A673 (cell line): ENCODE measurements around the gene RERE. TPM values are rescaled to one million over a fixed set of nuclear protein-coding genes. Genes with fewer than 3 reads are reported as not detected.

Source experiments
- BruUV-seq: library from RNA; stranded (reverse); fragments of 400-500 nt; replicated peaks from 2 replicates; lab custom pipeline; 2021; lab: Mats Ljungman, UMichigan
- CTCF ChIA-PET: fragments of 300-600 bp; sonication (Branson Sonifier 250); formaldehyde crosslinking; loops from one replicate; lab custom pipeline; 2022; ENCODE audit warnings: antibody characterized with exemption; lab: Charles Lee
- POLR2A ChIA-PET: fragments of 300-600 bp; sonication (Branson Sonifier 250); formaldehyde crosslinking; loops from one replicate; lab custom pipeline; 2022; ENCODE audit warnings: antibody characterized with exemption; ENCODE audit not compliant: low non-redundant PET; lab: Charles Lee
- DNase-seq: peaks from one replicate; pipeline ENCODE4 v3.0.0-alpha.2; 2015; ENCODE audit warnings: low spot score
- H3K27ac ChIP-seq: fragments of 200-600 bp; sonication (generic); 2 replicates; pipeline ENCODE4 v1.5.1; 2016; ENCODE audit warnings: mixed run types, low read depth, mild to moderate bottlenecking, mixed read lengths, antibody characterized with exemption, low read length; ENCODE audit not compliant: poor library complexity, severe bottlenecking
- H3K27me3 ChIP-seq: fragments of 200-600 bp; sonication (generic); replicated peaks from 2 replicates; pipeline ENCODE4 v1.6.1; 2017; ENCODE audit warnings: mixed run types, low read depth, mild to moderate bottlenecking, mixed read lengths, antibody characterized with exemption, low read length; ENCODE audit not compliant: insufficient read depth, poor library complexity
- H3K36me3 ChIP-seq: fragments of 200-600 bp; sonication (generic); 2 replicates; pipeline ENCODE4 v1.6.1; 2016; ENCODE audit warnings: mixed run types, mild to moderate bottlenecking, mixed read lengths, antibody characterized with exemption, low read length; ENCODE audit not compliant: insufficient read depth, poor library complexity, severe bottlenecking
- H3K4me1 ChIP-seq: fragments of 200-600 bp; sonication (generic); 2 replicates; pipeline ENCODE4 v1.6.1; 2017; ENCODE audit warnings: mixed run types, mild to moderate bottlenecking, mixed read lengths, antibody characterized with exemption, low read length; ENCODE audit not compliant: insufficient read depth, poor library complexity, severe bottlenecking
- H3K4me3 ChIP-seq: fragments of 200-600 bp; sonication (generic); 2 replicates; pipeline ENCODE4 v1.5.1; 2016; ENCODE audit warnings: low read depth, mixed run types, mild to moderate bottlenecking, mixed read lengths, low read length; ENCODE audit not compliant: poor library complexity, severe bottlenecking
- H3K9me3 ChIP-seq: fragments of 200-600 bp; sonication (generic); 2 replicates; pipeline ENCODE4 v1.6.1; 2016; ENCODE audit warnings: mixed run types, low read depth, mild to moderate bottlenecking, mixed read lengths, antibody characterized with exemption, low read length; ENCODE audit not compliant: poor library complexity, severe bottlenecking
- EZH2 ChIP-seq: fragments of 200-600 bp; sonication (generic); IDR thresholded peaks from 2 replicates; pipeline ENCODE4 v1.6.1; 2017; ENCODE audit warnings: borderline replicate concordance, low read depth, mild to moderate bottlenecking, mixed read lengths, antibody characterized with exemption, low read length; ENCODE audit not compliant: poor library complexity, severe bottlenecking
- intact Hi-C: fragments of 100-400 bp; cut with micrococcal nuclease; formaldehyde crosslinking; loops from one replicate; pipeline ENCODE4 v1.10.0; 2022; ENCODE audit not compliant: unreplicated experiment
- total RNA-seq: library from RNA; stranded (reverse); gene quantifications from 2 replicates; pipeline ENCODE4 v1.2.3, GENCODE V29; 2021
- TF ChIP-seq, protein P1 (sequence below): fragments of 300-800, 200-600 bp; sonication (generic); conservative IDR thresholded peaks from 2 replicates; pipeline ENCODE4 v1.5.1; 2017; ENCODE audit warnings: low read depth, mild to moderate bottlenecking, antibody characterized with exemption, low read length, moderate library complexity, mixed read lengths

The RERE gene
- total RNA-seq, 1 experiment from 2014 or later: 188 TPM

GRCh38 chr1:8474369-8474768, 343.1 kb downstream of the RERE start:
- Histone ChIP-seq H3K27ac (peak overlapping the region; percentile 8), H3K4me3 (no peak overlapping the region), H3K9me3 (no peaks in the 10 kb centered on the region), H3K4me1 (peaks cover 68% of the 10 kb centered on the region), H3K27me3 (no peaks in the 10 kb centered on the region), H3K36me3 (no peaks in the 10 kb centered on the region)
- TF ChIP-seq, protein P1, sequence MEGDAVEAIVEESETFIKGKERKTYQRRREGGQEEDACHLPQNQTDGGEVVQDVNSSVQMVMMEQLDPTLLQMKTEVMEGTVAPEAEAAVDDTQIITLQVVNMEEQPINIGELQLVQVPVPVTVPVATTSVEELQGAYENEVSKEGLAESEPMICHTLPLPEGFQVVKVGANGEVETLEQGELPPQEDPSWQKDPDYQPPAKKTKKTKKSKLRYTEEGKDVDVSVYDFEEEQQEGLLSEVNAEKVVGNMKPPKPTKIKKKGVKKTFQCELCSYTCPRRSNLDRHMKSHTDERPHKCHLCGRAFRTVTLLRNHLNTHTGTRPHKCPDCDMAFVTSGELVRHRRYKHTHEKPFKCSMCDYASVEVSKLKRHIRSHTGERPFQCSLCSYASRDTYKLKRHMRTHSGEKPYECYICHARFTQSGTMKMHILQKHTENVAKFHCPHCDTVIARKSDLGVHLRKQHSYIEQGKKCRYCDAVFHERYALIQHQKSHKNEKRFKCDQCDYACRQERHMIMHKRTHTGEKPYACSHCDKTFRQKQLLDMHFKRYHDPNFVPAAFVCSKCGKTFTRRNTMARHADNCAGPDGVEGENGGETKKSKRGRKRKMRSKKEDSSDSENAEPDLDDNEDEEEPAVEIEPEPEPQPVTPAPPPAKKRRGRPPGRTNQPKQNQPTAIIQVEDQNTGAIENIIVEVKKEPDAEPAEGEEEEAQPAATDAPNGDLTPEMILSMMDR: no peak
- no peak for TF ChIP-seq EZH2
- BruUV-seq: no TSS peak
- POLR2A ChIA-PET: no interaction called here
- CTCF ChIA-PET: no interaction called here
- peak; percentile 71 for DNase-seq
- intact Hi-C loops: no loop called here

- Histone ChIP-seq H3K9me3 (no peaks in the 10 kb centered on the region), H3K4me3 (no peak overlapping the region), H3K4me1 (peaks cover 68% of the 10 kb centered on the region), H3K27ac (no peak overlapping the region), H3K27me3 (no peaks in the 10 kb centered on the region), H3K36me3 (no peaks in the 10 kb centered on the region)
- ChIA-PET CTCF (no interaction called here), POLR2A (no interaction called here)
- no peak for DNase-seq
- intact Hi-C loops: no loop called here
- TF ChIP-seq, protein P1: no peak
- no peak for TF ChIP-seq EZH2
- no TSS peak for BruUV-seq
Observed at GRCh38 chr1:8473891-8474300, 343.5 kb downstream of the RERE start.

- TF ChIP-seq, protein P1: no peak
- TF ChIP-seq EZH2: no peak
- DNase-seq: no peak
- BruUV-seq: no TSS peak
- ChIA-PET POLR2A (no interaction called here), CTCF (no interaction called here)
- no peaks in the 10 kb centered on the region for H3K36me3 ChIP-seq
- H3K4me1 ChIP-seq: peaks cover 67% of the 10 kb centered on the region
- no peaks in the 10 kb centered on the region for H3K27me3 ChIP-seq
- intact Hi-C loops: no loop called here
- no peaks in the 10 kb centered on the region for H3K9me3 ChIP-seq
- no peak overlapping the region for H3K27ac ChIP-seq
- H3K4me3 ChIP-seq: no peak overlapping the region
Observed at GRCh38 chr1:8473121-8473875, 344.1 kb downstream of the RERE start.
